ENCODE measurements around the gene MEMO1.

The MEMO1 gene

GRCh38 chr2:31925517-31925916, 85.3 kb downstream of the MEMO1 start:
- H3K9me3 ChIP-seq (replicated peaks in 1 of 2; ENCODE audit: control insufficient read depth in 2 of 2, insufficient read depth in 1 of 2, low read depth in 1 of 2, low read length in 2 of 2): no peaks in the 10 kb centered on the region

GRCh38 chr2:31923662-31924061, 87.1 kb downstream of the MEMO1 start:
- no peak overlapping the region for H3K9ac ChIP-seq (ENCODE audit: low read depth, low read length, poor library complexity)
- H3K4me3 ChIP-seq (ENCODE audit: low read length in 2 of 2): no peak overlapping the region
- H3K36me3 ChIP-seq (replicated peaks in 1 of 2; ENCODE audit: control insufficient read depth in 2 of 2, insufficient read depth in 2 of 2, low read length in 2 of 2): peaks cover 0 to 32% of the 10 kb centered on the region in 2 donors
- H2BK12ac ChIP-seq (ENCODE audit: low read length): no peak overlapping the region
- no peak overlapping the region for H2BK120ac ChIP-seq (ENCODE audit: low read depth, low read length)
- no peak overlapping the region for H2BK15ac ChIP-seq (ENCODE audit: low read length)
- H2AFZ ChIP-seq (ENCODE audit: low read length): no peak overlapping the region
- H3K27ac ChIP-seq (replicated peaks; ENCODE audit: low read length): no peak overlapping the region
- DNase-seq (ENCODE audit: low spot score): no peak
- no peaks in the 10 kb centered on the region for H3K27me3 ChIP-seq (ENCODE audit: control insufficient read depth in 3 of 3, insufficient read depth in 3 of 3, low read depth in 1 of 3, low read length in 3 of 3)
- no peak overlapping the region for H3K4ac ChIP-seq (ENCODE audit: low read length)
- H3K23ac ChIP-seq (ENCODE audit: low read depth, low read length, poor library complexity): no peak overlapping the region
- H3K4me1 ChIP-seq (ENCODE audit: control insufficient read depth in 2 of 2, insufficient read depth in 1 of 2, low read depth in 1 of 2, low read length in 2 of 2): no peaks in the 10 kb centered on the region
- H4K8ac ChIP-seq (ENCODE audit: low read depth, low read length): no peak overlapping the region
- no peaks in the 10 kb centered on the region for H3K79me1 ChIP-seq (ENCODE audit: low read depth, low read length)
- no peak overlapping the region for H4K91ac ChIP-seq (ENCODE audit: low read depth, low read length, poor library complexity)
- no peak overlapping the region for H2BK5ac ChIP-seq (ENCODE audit: low read length)
- no peak overlapping the region for H3K4me2 ChIP-seq (ENCODE audit: insufficient read depth, low read length, poor library complexity, severe bottlenecking)
- H3K18ac ChIP-seq (ENCODE audit: low read length): no peak overlapping the region
- no peak overlapping the region for H3K14ac ChIP-seq (ENCODE audit: low read length)
- H3K9me3 ChIP-seq (replicated peaks in 1 of 2; ENCODE audit: control insufficient read depth in 2 of 2, insufficient read depth in 1 of 2, low read depth in 1 of 2, low read length in 2 of 2): no peaks in the 10 kb centered on the region
- H2AK5ac ChIP-seq (ENCODE audit: low read depth, low read length): no peak overlapping the region

More at GRCh38 chr2:31925517-31925916, 85.3 kb downstream of the MEMO1 start:
- Histone ChIP-seq H3K4me3 (ENCODE audit: low read length in 2 of 2) (no peak overlapping the region), H3K9ac (ENCODE audit: low read depth, low read length, poor library complexity) (no peak overlapping the region), H3K18ac (ENCODE audit: low read length) (no peak overlapping the region), H3K4me1 (ENCODE audit: control insufficient read depth in 2 of 2, insufficient read depth in 1 of 2, low read depth in 1 of 2, low read length in 2 of 2) (no peaks in the 10 kb centered on the region), H3K4ac (ENCODE audit: low read length) (no peak overlapping the region), H4K91ac (ENCODE audit: low read depth, low read length, poor library complexity) (no peak overlapping the region), H2BK15ac (ENCODE audit: low read length) (no peak overlapping the region), H3K4me2 (ENCODE audit: insufficient read depth, low read length, poor library complexity, severe bottlenecking) (no peak overlapping the region), H3K27me3 (ENCODE audit: control insufficient read depth in 3 of 3, insufficient read depth in 3 of 3, low read depth in 1 of 3, low read length in 3 of 3) (no peaks in the 10 kb centered on the region), H3K79me1 (ENCODE audit: low read depth, low read length) (no peaks in the 10 kb centered on the region), H2BK12ac (ENCODE audit: low read length) (no peak overlapping the region), H2AFZ (ENCODE audit: low read length) (no peak overlapping the region), H3K27ac (replicated peaks; ENCODE audit: low read length) (no peak overlapping the region), H2AK5ac (ENCODE audit: low read depth, low read length) (no peak overlapping the region), H2BK120ac (ENCODE audit: low read depth, low read length) (no peak overlapping the region), H2BK5ac (ENCODE audit: low read length) (no peak overlapping the region), H3K23ac (ENCODE audit: low read depth, low read length, poor library complexity) (no peak overlapping the region), H4K8ac (ENCODE audit: low read depth, low read length) (no peak overlapping the region), H3K14ac (ENCODE audit: low read length) (no peak overlapping the region), H3K36me3 (replicated peaks in 1 of 2; ENCODE audit: control insufficient read depth in 2 of 2, insufficient read depth in 2 of 2, low read length in 2 of 2) (peaks cover 0 to 23% of the 10 kb centered on the region in 2 donors)
- no peak for DNase-seq (ENCODE audit: low spot score)
- WGBS, 2 donors (ENCODE audit: extremely low coverage in 2 of 2, insufficient read length in 2 of 2, insufficient replicate concordance in 1 of 2): no CpG with 5 or more reads among the region's 2 CpGs

GRCh38 chr2:31922542-31923408, 88.0 kb downstream of the MEMO1 start:
- no peak overlapping the region for H2BK15ac ChIP-seq (ENCODE audit: low read length)
- no CpG with 5 or more reads among the region's 9 CpGs for whole genome bisulfite sequencing, 2 donors (ENCODE audit: extremely low coverage in 2 of 2, insufficient read length in 2 of 2, insufficient replicate concordance in 1 of 2)
- H3K4me3 ChIP-seq (ENCODE audit: low read length in 2 of 2): no peak overlapping the region
- no peaks in the 10 kb centered on the region for H3K4me1 ChIP-seq (ENCODE audit: control insufficient read depth in 2 of 2, insufficient read depth in 1 of 2, low read depth in 1 of 2, low read length in 2 of 2)
- no peak overlapping the region for H2BK5ac ChIP-seq (ENCODE audit: low read length)
- peaks cover 0 to 40% of the 10 kb centered on the region in 2 donors for H3K36me3 ChIP-seq (replicated peaks in 1 of 2; ENCODE audit: control insufficient read depth in 2 of 2, insufficient read depth in 2 of 2, low read length in 2 of 2)
- no peaks in the 10 kb centered on the region for H3K9me3 ChIP-seq (replicated peaks in 1 of 2; ENCODE audit: control insufficient read depth in 2 of 2, insufficient read depth in 1 of 2, low read depth in 1 of 2, low read length in 2 of 2)
- no peak overlapping the region for H3K4ac ChIP-seq (ENCODE audit: low read length)
- no peak overlapping the region for H3K23ac ChIP-seq (ENCODE audit: low read depth, low read length, poor library complexity)
- no peak overlapping the region for H2BK120ac ChIP-seq (ENCODE audit: low read depth, low read length)
- no peak overlapping the region for H2AK5ac ChIP-seq (ENCODE audit: low read depth, low read length)
- no peak for DNase-seq (ENCODE audit: low spot score)
- H3K14ac ChIP-seq (ENCODE audit: low read length): no peak overlapping the region
- H3K4me2 ChIP-seq (ENCODE audit: insufficient read depth, low read length, poor library complexity, severe bottlenecking): no peak overlapping the region
- no peaks in the 10 kb centered on the region for H3K27me3 ChIP-seq (ENCODE audit: control insufficient read depth in 3 of 3, insufficient read depth in 3 of 3, low read depth in 1 of 3, low read length in 3 of 3)
- H4K8ac ChIP-seq (ENCODE audit: low read depth, low read length): no peak overlapping the region
- no peak overlapping the region for H2AFZ ChIP-seq (ENCODE audit: low read length)
- no peaks in the 10 kb centered on the region for H3K79me1 ChIP-seq (ENCODE audit: low read depth, low read length)
- H3K9ac ChIP-seq (ENCODE audit: low read depth, low read length, poor library complexity): no peak overlapping the region
- no peak overlapping the region for H4K91ac ChIP-seq (ENCODE audit: low read depth, low read length, poor library complexity)
- no peak overlapping the region for H2BK12ac ChIP-seq (ENCODE audit: low read length)
- no peak overlapping the region for H3K18ac ChIP-seq (ENCODE audit: low read length)
- H3K27ac ChIP-seq (replicated peaks; ENCODE audit: low read length): no peak overlapping the region

GRCh38 chr2:31920962-31921361, 89.8 kb downstream of the MEMO1 start:
- WGBS, 2 donors (ENCODE audit: extremely low coverage in 2 of 2, insufficient read length in 2 of 2, insufficient replicate concordance in 1 of 2): no CpG with 5 or more reads among the region's 1 CpG
- Histone ChIP-seq H3K18ac (ENCODE audit: low read length) (no peak overlapping the region), H2BK5ac (ENCODE audit: low read length) (no peak overlapping the region), H4K8ac (ENCODE audit: low read depth, low read length) (no peak overlapping the region), H2AK5ac (ENCODE audit: low read depth, low read length) (no peak overlapping the region), H3K9ac (ENCODE audit: low read depth, low read length, poor library complexity) (no peak overlapping the region), H3K27ac (replicated peaks; ENCODE audit: low read length) (no peak overlapping the region), H3K27me3 (ENCODE audit: control insufficient read depth in 3 of 3, insufficient read depth in 3 of 3, low read depth in 1 of 3, low read length in 3 of 3) (no peaks in the 10 kb centered on the region), H2BK120ac (ENCODE audit: low read depth, low read length) (no peak overlapping the region), H4K91ac (ENCODE audit: low read depth, low read length, poor library complexity) (no peak overlapping the region), H3K23ac (ENCODE audit: low read depth, low read length, poor library complexity) (no peak overlapping the region), H3K4me2 (ENCODE audit: insufficient read depth, low read length, poor library complexity, severe bottlenecking) (no peak overlapping the region), H2BK12ac (ENCODE audit: low read length) (no peak overlapping the region), H3K36me3 (replicated peaks in 1 of 2; ENCODE audit: control insufficient read depth in 2 of 2, insufficient read depth in 2 of 2, low read length in 2 of 2) (peaks cover 0 to 42% of the 10 kb centered on the region in 2 donors), H3K4ac (ENCODE audit: low read length) (no peak overlapping the region), H3K4me3 (ENCODE audit: low read length in 2 of 2) (no peak overlapping the region), H3K9me3 (replicated peaks in 1 of 2; ENCODE audit: control insufficient read depth in 2 of 2, insufficient read depth in 1 of 2, low read depth in 1 of 2, low read length in 2 of 2) (no peaks in the 10 kb centered on the region), H3K79me1 (ENCODE audit: low read depth, low read length) (no peaks in the 10 kb centered on the region), H2AFZ (ENCODE audit: low read length) (no peak overlapping the region), H3K14ac (ENCODE audit: low read length) (no peak overlapping the region), H3K4me1 (ENCODE audit: control insufficient read depth in 2 of 2, insufficient read depth in 1 of 2, low read depth in 1 of 2, low read length in 2 of 2) (no peaks in the 10 kb centered on the region), H2BK15ac (ENCODE audit: low read length) (no peak overlapping the region)
- no peak for DNase-seq (ENCODE audit: low spot score)
